Transverse colon (tissue), 3 donors: ENCODE measurements around the gene SNX30.

ENCODE experiments used
- CTCF ChIP-seq, 5 experiments: fragments of 200-600 bp in 3 of 5; fragments of 450-650 bp in 2 of 5; sonication (generic) in 3 of 5; IDR thresholded peaks; 1 replicate in 2 of 5; 2 replicates in 3 of 5; pipeline ENCODE4 v1.5.1; 2016 to 2017; ENCODE audit warnings: antibody characterized with exemption in 5 of 5, inconsistent platforms in 3 of 5, mild to moderate bottlenecking in 2 of 5, moderate library complexity in 1 of 5
- POLR2A ChIP-seq: fragments of 450-650 bp; IDR thresholded peaks from one replicate; pipeline ENCODE4 v1.6.1; 2016; ENCODE audit warnings: antibody characterized with exemption, mild to moderate bottlenecking, moderate library complexity

- no peak for TF ChIP-seq CTCF (IDR thresholded peaks at IDR 0.05)
- TF ChIP-seq POLR2A, result peak; percentile 55
These were observed 4.5 kb downstream of the SNX30 start for GRCh38 chr9:112755016-112755427.
